H1 (cell line): ENCODE measurements around the gene SLC2A8. TPM values are rescaled to one million over a fixed set of nuclear protein-coding genes. Genes with fewer than 3 reads are reported as not detected.

ENCODE experiments used
- BACH1 ChIP-seq: IDR thresholded peaks from 2 replicates; pipeline ENCODE4 v1.6.1; 2012; ENCODE audit warnings: low read length, improper control_type of control experiment
- CBX5 ChIP-seq: fragments of 300-800, 300-1000 bp; sonication (generic); IDR thresholded peaks from 2 replicates; pipeline ENCODE4 v1.7.1; 2016; ENCODE audit warnings: antibody characterized with exemption, low read length, low read depth
- CHD1 ChIP-seq: IDR thresholded peaks from 2 replicates; pipeline ENCODE4 v1.6.1; 2012; ENCODE audit warnings: low read depth, low read length, improper control_type of control experiment
- CHD2 ChIP-seq: IDR thresholded peaks from 2 replicates; pipeline ENCODE4 v1.6.1; 2012; ENCODE audit warnings: low read length, improper control_type of control experiment
- EP300 ChIP-seq, 2 experiments: IDR thresholded peaks; 1 replicate in 1 of 2; 2 replicates in 1 of 2; pipeline ENCODE4 v1.6.1; 2011 to 2012; ENCODE audit warnings: low read depth in 2 of 2, low read length in 2 of 2, mild to moderate bottlenecking in 2 of 2, borderline replicate concordance in 1 of 2, inconsistent platforms in 1 of 2, moderate library complexity in 1 of 2
- EZH2 ChIP-seq: fragments of 200-600 bp; sonication (generic); IDR thresholded peaks from 2 replicates; pipeline ENCODE4 v1.7.1; 2012; ENCODE audit warnings: low read depth, mild to moderate bottlenecking, moderate library complexity, low read length, inconsistent platforms; ENCODE audit not compliant: severe bottlenecking
- HDAC2 ChIP-seq, 2 experiments: fragments of 300-600 bp in 1 of 2; sonication (generic) in 1 of 2; IDR thresholded peaks; 2 replicates each; pipeline ENCODE4 v1.6.1; 2011 to 2012; ENCODE audit warnings: low read depth in 2 of 2, low read length in 2 of 2, mild to moderate bottlenecking in 2 of 2, moderate library complexity in 2 of 2, borderline replicate concordance in 1 of 2, inconsistent platforms in 1 of 2
- JUN ChIP-seq: IDR thresholded peaks from 2 replicates; pipeline ENCODE4 v1.6.1; 2011; ENCODE audit warnings: low read depth, mild to moderate bottlenecking, improper control_type of control experiment, low read length
- KDM5A ChIP-seq: fragments of 200-600 bp; IDR thresholded peaks from 2 replicates; pipeline ENCODE4 v1.7.1; 2012; ENCODE audit warnings: mild to moderate bottlenecking, low read length, inconsistent platforms, mixed read lengths
- MAFK ChIP-seq: IDR thresholded peaks from 2 replicates; pipeline ENCODE4 v1.6.1; 2012; ENCODE audit warnings: low read depth, mild to moderate bottlenecking, improper control_type of control experiment, low read length
- RBBP5 ChIP-seq: IDR thresholded peaks from 2 replicates; pipeline ENCODE4 v1.7.1; 2012; ENCODE audit warnings: low read depth, mild to moderate bottlenecking, inconsistent platforms, low read length, moderate library complexity, borderline replicate concordance
- RNF2 ChIP-seq: fragments of 200-900, 300-1000 bp; sonication (generic); IDR thresholded peaks from 2 replicates; pipeline ENCODE4 v1.7.1; 2016; ENCODE audit warnings: borderline replicate concordance, low read depth, mild to moderate bottlenecking, antibody characterized with exemption, low read length; ENCODE audit not compliant: poor library complexity, severe bottlenecking; ENCODE audit errors: missing control alignments
- SIN3A ChIP-seq, 2 experiments: IDR thresholded peaks in 1 of 2; conservative IDR thresholded peaks in 1 of 2; 2 replicates each; pipeline ENCODE4 v1.6.1; 2011 to 2012; ENCODE audit warnings: low read length in 2 of 2, improper control_type of control experiment in 1 of 2, low read depth in 1 of 2, mild to moderate bottlenecking in 1 of 2
- SIRT6 ChIP-seq: IDR thresholded peaks from one replicate; pipeline ENCODE4 v1.7.1; 2012; ENCODE audit warnings: low read length, inconsistent platforms
- SP2 ChIP-seq: IDR thresholded peaks from 2 replicates; pipeline ENCODE4 v1.6.1; 2012; ENCODE audit warnings: mild to moderate bottlenecking, low read length, inconsistent platforms
- SUZ12 ChIP-seq: fragments of 200-600 bp; sonication (generic); IDR thresholded peaks from 2 replicates; pipeline ENCODE4 v1.6.1; 2012; ENCODE audit warnings: mild to moderate bottlenecking, inconsistent platforms, low read length, moderate library complexity, mixed read lengths
- TAF1 ChIP-seq: IDR thresholded peaks from 2 replicates; pipeline ENCODE4 v1.6.1; 2011; ENCODE audit warnings: mild to moderate bottlenecking, low read depth, low read length
- TCF12 ChIP-seq: IDR thresholded peaks from 2 replicates; pipeline ENCODE4 v1.6.1; 2011; ENCODE audit warnings: low read depth, mild to moderate bottlenecking, low read length
- YY1 ChIP-seq: IDR thresholded peaks from 2 replicates; pipeline ENCODE4 v1.6.1; 2011; ENCODE audit warnings: low read depth, mild to moderate bottlenecking, low read length
- ZNF274 ChIP-seq: IDR thresholded peaks from 2 replicates; pipeline ENCODE4 v1.7.0; 2012; ENCODE audit warnings: low read length, borderline replicate concordance; ENCODE audit errors: extremely low read depth
- polyA plus RNA-seq, 7 experiments: library from polyadenylated mRNA; depleted of rRNA in 3 of 7; stranded (reverse) in 5 of 7; unstranded in 2 of 7; fragments of >200 nt in 5 of 7; fragments of 200-250 nt in 2 of 7; gene quantifications; 1 replicate in 5 of 7; 2 replicates in 1 of 7; 4 replicates in 1 of 7; pipeline versions ENCODE4 v1.2.1 to v1.2.3, GENCODE V29; 2011 to 2013; ENCODE audit warnings: missing spikeins in 2 of 7, mixed read lengths in 2 of 7
- total RNA-seq: library from RNA; stranded (reverse); fragmentation: NEBNext Ultra II Directional; extraction: Animal tissue kit (Norgen Biotek cat#: 25700); gene quantifications from 2 replicates; pipeline ENCODE4 v1.2.1, GENCODE V29; 2021
- TF ChIP-seq, protein P1 (sequence below): IDR thresholded peaks from 2 replicates; pipeline ENCODE4 v1.6.1; 2012; ENCODE audit warnings: low read length, inconsistent platforms

SLC2A8 gene
- total and polyA plus RNA-seq, 2 of the 8 experiments (the other 6 are each of a cell fraction or from before 2014, with no cell fraction given), result 24.6 to 36.4 TPM

DNA sequence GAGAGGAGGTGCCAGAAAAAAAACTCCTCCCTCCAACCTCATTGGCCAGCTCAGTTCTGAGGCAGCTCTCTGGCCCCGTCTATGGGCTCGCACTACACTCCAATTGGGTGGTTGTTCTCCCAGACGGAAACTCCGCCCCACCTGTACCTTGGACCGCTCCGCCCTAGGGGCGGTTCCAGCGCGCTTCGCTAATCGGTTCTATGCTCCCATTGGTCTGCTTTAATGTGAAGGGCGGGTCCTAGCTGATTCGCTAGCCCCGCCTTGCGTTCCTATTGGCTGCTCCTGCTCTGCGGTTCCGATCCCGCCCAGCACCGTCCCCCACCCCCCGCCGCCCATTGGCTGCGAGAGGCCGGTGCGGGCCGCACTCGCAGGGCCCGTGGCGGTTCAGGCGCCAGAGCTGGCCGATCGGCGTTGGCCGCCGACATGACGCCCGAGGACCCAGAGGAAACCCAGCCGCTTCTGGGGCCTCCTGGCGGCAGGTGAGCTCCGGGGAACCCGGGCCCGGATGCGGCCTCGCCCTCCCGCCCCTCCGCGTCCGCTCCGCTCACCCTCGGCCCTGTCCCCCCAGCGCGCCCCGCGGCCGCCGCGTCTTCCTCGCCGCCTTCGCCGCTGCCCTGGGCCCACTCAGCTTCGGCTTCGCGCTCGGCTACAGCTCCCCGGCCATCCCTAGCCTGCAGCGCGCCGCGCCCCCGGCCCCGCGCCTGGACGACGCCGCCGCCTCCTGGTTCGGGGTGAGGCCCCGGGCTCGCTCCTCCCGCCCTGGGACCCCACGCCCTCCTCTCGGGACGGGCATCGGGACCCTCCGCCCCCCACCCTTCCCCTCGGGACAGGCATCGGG lies at the start of gene SLC2A8 (continued):
- TF ChIP-seq KDM5A (no peak), CHD1 (no peak), RNF2 (no peak), YY1 (no peak), HDAC2 (IDR thresholded peaks at IDR 0.05; ENCODE audit: borderline replicate concordance in 1 of 2, low read depth in 2 of 2, low read length in 2 of 2) (no peak), EP300 (IDR thresholded peaks at IDR 0.05; ENCODE audit: borderline replicate concordance in 1 of 2, low read depth in 2 of 2, low read length in 2 of 2) (no peak), TCF12 (no peak), CBX5 (no peak), SIN3A (conservative IDR thresholded peaks at IDR 0.05 in 1 of 2, IDR thresholded peaks at IDR 0.05 in 1 of 2; ENCODE audit: low read depth in 1 of 2, low read length in 2 of 2) (0 out of 4 replicates have a peak, but pooled peaks of 1 of the 2 experiments have one; percentile 33), TAF1 (peak; percentile 83), BACH1 (0 out of 2 replicates have a peak, but pooled peaks have one; percentile 3), SP2 (peak; percentile 28), MAFK (no peak), ZNF274 (no peak), SIRT6 (no peak), RBBP5 (peak; percentile 66; the same call in 1 of the 2 replicates), CHD2 (no peak; the same call in 1 of the 2 replicates), EZH2 (no peak), JUN (no peak), SUZ12 (no peak)
- TF ChIP-seq, protein P1, sequence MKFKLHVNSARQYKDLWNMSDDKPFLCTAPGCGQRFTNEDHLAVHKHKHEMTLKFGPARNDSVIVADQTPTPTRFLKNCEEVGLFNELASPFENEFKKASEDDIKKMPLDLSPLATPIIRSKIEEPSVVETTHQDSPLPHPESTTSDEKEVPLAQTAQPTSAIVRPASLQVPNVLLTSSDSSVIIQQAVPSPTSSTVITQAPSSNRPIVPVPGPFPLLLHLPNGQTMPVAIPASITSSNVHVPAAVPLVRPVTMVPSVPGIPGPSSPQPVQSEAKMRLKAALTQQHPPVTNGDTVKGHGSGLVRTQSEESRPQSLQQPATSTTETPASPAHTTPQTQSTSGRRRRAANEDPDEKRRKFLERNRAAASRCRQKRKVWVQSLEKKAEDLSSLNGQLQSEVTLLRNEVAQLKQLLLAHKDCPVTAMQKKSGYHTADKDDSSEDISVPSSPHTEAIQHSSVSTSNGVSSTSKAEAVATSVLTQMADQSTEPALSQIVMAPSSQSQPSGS, result no peak
